ENCODE results near the gene MAGI2.

- TF ChIP-seq EZH2phosphoT487 (IDR thresholded peaks at IDR 0.05; ENCODE audit: insufficient read depth, low read depth) (no peak), EZH2 (IDR thresholded peaks at IDR 0.05; ENCODE audit: insufficient read depth, poor library complexity, severe bottlenecking) (no peak)
These were observed 1337.6 kb downstream of the MAGI2 start for GRCh38 chr7:78115876-78116275.
